Thymus (tissue), 11 donors: ENCODE measurements around the gene CACNA2D3. TPM values are rescaled to one million over a fixed set of nuclear protein-coding genes. Genes with fewer than 3 reads are reported as not detected.

ENCODE experiments used
- DNase-seq, 9 donors: peaks; one replicate each; pipeline ENCODE4 v3.0.0-alpha.2; 2013; ENCODE audit warnings: low spot score in 9 of 9, low read depth in 6 of 9, missing footprints in 1 of 9
- H3K27ac ChIP-seq, 2 donors: one replicate each; pipeline ENCODE4 v1.5.1; 2013; ENCODE audit warnings: control low read depth in 1 of 2, low read depth in 1 of 2, low read length in 1 of 2, mild to moderate bottlenecking in 1 of 2, moderate library complexity in 1 of 2
- H3K27me3 ChIP-seq, 2 donors: one replicate each; pipeline ENCODE4 v1.5.1; 2013; ENCODE audit warnings: low read length in 1 of 2; ENCODE audit not compliant: control insufficient read depth in 2 of 2, insufficient read depth in 1 of 2
- H3K36me3 ChIP-seq, 2 donors: one replicate each; pipeline ENCODE4 v1.5.1; 2013; ENCODE audit warnings: low read length in 1 of 2, mild to moderate bottlenecking in 1 of 2, moderate library complexity in 1 of 2; ENCODE audit not compliant: control insufficient read depth in 2 of 2, insufficient read depth in 2 of 2
- H3K4me1 ChIP-seq, 2 donors: one replicate each; pipeline ENCODE4 v1.5.1; 2013; ENCODE audit warnings: low read length in 2 of 2; ENCODE audit not compliant: control insufficient read depth in 2 of 2, insufficient read depth in 2 of 2
- H3K4me3 ChIP-seq, 2 donors: one replicate each; pipeline ENCODE4 v1.5.1; 2013; ENCODE audit warnings: low read length in 2 of 2, control low read depth in 1 of 2, mild to moderate bottlenecking in 1 of 2
- H3K9me3 ChIP-seq, 2 donors: one replicate each; pipeline ENCODE4 v1.5.1; 2013; ENCODE audit warnings: low read length in 1 of 2, mild to moderate bottlenecking in 1 of 2; ENCODE audit not compliant: control insufficient read depth in 2 of 2, insufficient read depth in 1 of 2
- WGBS: extraction: QIAGEN DNeasy Blood & Tissue Kit; methylation state at CpG from one replicate; pipeline ENCODE4 v1.1.7; 2013; 5-methylcytosine and 5-hydroxymethylcytosine counted together
- polyA plus RNA-seq: library from polyadenylated mRNA; stranded (reverse); fragments of 200-250 nt; gene quantifications from one replicate; pipeline ENCODE4 v1.2.3, GENCODE V29; 2013
- total RNA-seq: library from RNA; stranded (reverse); fragments of 120-200 nt; gene quantifications from one replicate; pipeline ENCODE4 v1.2.4, GENCODE V29; 2013
- donor health status: healthy.

Gene CACNA2D3
- total and polyA plus RNA-seq, 2 donors, result 1.8 to 2.1 TPM

DNA sequence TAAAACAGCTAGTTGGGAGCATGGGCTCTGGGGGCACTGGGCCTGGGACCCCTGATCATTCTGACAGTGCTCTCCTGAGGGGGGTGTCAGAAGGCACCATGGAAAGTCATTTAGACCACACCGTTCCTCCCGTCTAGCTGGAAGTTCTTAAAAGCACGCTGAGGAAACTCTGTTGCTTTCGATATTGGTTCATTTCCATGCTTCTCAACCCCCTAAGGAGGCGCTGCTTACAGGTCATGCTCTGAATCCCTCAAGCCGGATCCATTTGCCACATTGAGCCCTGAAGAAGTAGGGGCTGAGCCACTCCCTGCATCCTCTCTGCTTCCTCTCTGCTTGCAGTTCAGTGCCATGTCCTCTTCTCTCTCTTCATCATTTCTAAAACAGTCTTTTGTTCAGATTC, 187.2 kb downstream of the CACNA2D3 start:
- Histone ChIP-seq H3K36me3 (no peaks in the 10 kb centered on the region), H3K4me1 (no peaks in the 10 kb centered on the region), H3K27ac (no peak overlapping the region), H3K4me3 (no peak overlapping the region), H3K9me3 (no peaks in the 10 kb centered on the region), H3K27me3 (no peaks in the 10 kb centered on the region)
- 76% methylated on average over 6 of the region's 6 CpGs for WGBS
- no peak for DNase-seq

DNA sequence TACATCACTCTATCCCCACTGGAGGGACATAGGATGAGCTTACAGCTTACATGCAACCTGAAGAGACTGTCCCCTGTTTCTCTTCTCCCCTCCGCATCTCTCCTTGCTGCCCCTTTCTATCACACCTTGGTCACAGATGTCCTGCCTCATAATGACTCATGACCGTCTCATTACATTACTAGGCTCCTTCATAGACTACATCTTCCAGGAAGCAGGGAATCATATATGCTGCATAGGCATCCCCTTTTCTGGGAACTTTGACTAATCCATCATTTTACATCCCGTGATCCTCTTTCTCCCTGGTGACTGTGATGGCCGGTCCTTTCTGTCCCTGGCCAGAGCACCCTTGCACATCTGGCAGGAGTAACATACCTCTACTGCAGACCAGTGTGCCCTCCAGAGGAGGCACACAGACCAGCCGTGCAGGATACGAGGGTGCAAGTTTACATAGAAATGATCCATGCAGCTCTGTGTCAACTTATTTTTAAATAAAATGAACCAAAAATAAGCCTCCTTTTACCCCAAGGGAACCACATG, 188.9 kb downstream of the CACNA2D3 start:
- H3K36me3 ChIP-seq, result no peaks in the 10 kb centered on the region
- no peaks in the 10 kb centered on the region for H3K4me1 ChIP-seq
- H3K4me3 ChIP-seq, result no peak overlapping the region
- no peaks in the 10 kb centered on the region for H3K9me3 ChIP-seq
- WGBS, result 97% methylated on average over 6 of the region's 6 CpGs
- no peaks in the 10 kb centered on the region for H3K27me3 ChIP-seq
- DNase-seq, result no peak
- no peak overlapping the region for H3K27ac ChIP-seq

DNA sequence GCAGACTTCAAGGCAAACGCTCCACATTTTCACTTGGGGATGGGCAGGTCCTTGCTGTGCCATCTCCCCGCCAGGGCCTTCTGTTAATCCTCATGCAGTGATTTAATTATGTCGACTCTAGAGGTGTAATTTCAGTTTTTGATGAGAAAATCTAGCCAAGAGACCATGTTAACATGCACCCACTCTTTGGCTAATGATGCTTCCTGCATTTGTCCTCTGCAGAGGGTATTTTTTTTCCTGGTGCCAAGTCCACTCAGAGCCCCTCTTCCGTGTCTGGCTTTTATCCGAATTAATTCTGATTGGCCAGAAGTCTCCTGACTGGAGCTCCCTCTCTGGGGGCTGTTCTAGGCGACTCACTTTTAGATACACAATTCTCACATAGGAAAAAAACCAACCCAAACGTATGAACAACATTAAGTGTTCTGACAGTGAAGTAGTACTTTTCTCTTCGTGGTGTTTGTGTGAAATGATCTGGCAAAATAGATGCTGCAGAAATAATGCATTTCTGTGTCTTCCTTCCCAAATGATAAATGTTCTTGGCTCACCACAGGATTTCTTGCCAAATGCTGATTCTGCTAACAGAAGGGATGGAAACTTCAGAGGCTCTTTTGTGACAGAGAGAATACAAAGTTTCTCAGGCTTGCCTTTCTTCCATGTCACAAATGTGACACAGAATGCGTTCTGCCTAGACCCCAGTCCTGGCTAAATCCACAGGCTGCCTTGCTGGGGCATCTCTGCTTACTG, 190.0 kb downstream of the CACNA2D3 start:
- Histone ChIP-seq H3K36me3 (no peaks in the 10 kb centered on the region), H3K4me1 (no peaks in the 10 kb centered on the region), H3K9me3 (no peaks in the 10 kb centered on the region), H3K27ac (no peak overlapping the region), H3K27me3 (no peaks in the 10 kb centered on the region), H3K4me3 (no peak overlapping the region)
- WGBS, result 82% methylated on average over 9 of the region's 9 CpGs
- no peak for DNase-seq

DNA sequence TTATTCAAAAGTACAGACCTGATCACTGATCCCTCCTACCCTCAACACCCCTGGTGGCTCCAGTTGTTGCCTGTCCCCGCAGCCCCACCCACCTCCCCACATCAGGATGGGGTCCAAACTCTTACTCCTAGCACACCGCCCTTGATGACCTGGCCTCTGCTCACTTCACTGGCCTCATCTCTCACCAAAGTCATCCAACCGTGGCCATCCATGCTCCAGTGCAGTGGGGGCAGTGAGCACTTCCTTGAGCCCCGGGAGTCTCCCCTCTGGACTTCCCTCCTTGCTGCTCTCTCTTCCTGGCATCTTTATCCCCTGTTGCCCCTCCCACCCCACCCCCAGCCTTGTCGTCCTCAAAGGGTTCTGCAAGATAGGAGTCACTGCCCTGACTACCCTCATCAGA, 191.1 kb downstream of the CACNA2D3 start:
- WGBS, result 88% methylated on average over 5 of the region's 5 CpGs
- Histone ChIP-seq H3K36me3 (no peaks in the 10 kb centered on the region), H3K4me3 (no peak overlapping the region), H3K27ac (no peak overlapping the region), H3K27me3 (no peaks in the 10 kb centered on the region), H3K9me3 (no peaks in the 10 kb centered on the region), H3K4me1 (no peaks in the 10 kb centered on the region)
- no peak for DNase-seq

DNA sequence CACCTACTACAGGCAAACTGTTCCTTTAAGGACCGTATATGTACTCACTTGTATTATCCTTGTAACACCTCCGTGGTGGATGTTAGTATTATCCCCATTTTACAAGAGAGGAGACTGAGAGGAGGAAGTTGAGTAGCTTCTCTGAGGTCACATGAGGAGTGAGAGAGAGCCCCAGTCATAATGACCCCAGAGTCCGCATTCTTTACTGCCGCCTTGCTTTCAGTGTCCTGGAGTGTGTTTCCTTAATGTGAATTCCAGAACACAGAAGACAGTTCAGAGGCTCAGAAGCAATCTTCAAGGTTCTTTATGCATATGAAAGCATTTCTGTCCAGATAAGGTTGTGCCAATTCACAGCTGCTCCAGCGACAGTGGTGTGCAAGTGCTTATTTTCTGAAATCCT, 199.2 kb downstream of the CACNA2D3 start:
- H3K4me1 ChIP-seq, result no peaks in the 10 kb centered on the region
- H3K4me3 ChIP-seq, result no peak overlapping the region
- no peaks in the 10 kb centered on the region for H3K36me3 ChIP-seq
- DNase-seq, result no peak
- WGBS, result 76% methylated on average over 5 of the region's 5 CpGs
- no peaks in the 10 kb centered on the region for H3K27me3 ChIP-seq
- H3K27ac ChIP-seq, result no peak overlapping the region
- H3K9me3 ChIP-seq, result no peaks in the 10 kb centered on the region

DNA sequence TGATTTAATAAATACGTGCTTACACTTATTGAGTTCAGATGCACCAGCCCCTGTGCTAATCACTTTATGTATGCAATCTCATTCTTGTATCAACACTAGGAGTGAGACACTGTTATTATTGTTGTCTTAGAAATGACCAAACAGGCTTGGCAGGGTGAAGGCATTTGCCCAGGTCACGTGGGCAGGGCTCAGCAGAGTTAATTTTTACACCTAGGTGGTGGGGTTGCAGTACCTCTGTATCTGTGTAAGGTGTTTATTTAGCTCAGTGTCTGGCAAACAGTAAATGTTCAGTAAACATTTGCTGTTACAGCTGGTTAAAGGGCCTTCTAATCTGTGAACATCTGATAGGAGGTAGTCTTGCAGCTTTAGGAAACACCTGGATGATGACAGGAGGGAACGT, 200.0 kb downstream of the CACNA2D3 start:
- 63% methylated on average over 3 of the region's 3 CpGs for WGBS
- no peaks in the 10 kb centered on the region for H3K27me3 ChIP-seq
- no peaks in the 10 kb centered on the region for H3K36me3 ChIP-seq
- no peak overlapping the region for H3K27ac ChIP-seq
- no peak for DNase-seq
- H3K4me1 ChIP-seq, result no peaks in the 10 kb centered on the region
- no peaks in the 10 kb centered on the region for H3K9me3 ChIP-seq
- H3K4me3 ChIP-seq, result no peak overlapping the region

DNA sequence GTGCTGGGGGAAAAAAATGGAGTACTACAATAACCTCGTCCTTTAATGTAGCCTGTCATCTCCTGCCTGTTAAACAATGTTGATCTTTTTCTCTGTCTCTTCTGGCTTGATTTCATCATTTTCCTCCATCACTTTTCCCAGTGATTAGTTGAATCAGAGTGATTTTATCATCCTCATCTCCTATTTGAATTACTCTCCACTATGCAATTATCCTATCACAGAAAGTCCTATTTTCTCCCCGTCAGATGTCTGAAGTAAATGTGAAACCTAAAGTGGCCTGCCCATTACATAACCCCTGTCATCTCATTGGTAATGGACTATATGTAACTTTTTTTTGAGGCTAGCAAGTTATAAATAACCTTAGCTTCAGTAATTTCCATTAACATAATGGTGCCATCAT, 201.8 kb downstream of the CACNA2D3 start:
- H3K9me3 ChIP-seq, result no peaks in the 10 kb centered on the region
- H3K4me3 ChIP-seq, result no peak overlapping the region
- no peak for DNase-seq
- H3K4me1 ChIP-seq, result no peaks in the 10 kb centered on the region
- no peaks in the 10 kb centered on the region for H3K36me3 ChIP-seq
- no peaks in the 10 kb centered on the region for H3K27me3 ChIP-seq
- no peak overlapping the region for H3K27ac ChIP-seq
- 97% methylated on average over 2 of the region's 2 CpGs for WGBS

DNA sequence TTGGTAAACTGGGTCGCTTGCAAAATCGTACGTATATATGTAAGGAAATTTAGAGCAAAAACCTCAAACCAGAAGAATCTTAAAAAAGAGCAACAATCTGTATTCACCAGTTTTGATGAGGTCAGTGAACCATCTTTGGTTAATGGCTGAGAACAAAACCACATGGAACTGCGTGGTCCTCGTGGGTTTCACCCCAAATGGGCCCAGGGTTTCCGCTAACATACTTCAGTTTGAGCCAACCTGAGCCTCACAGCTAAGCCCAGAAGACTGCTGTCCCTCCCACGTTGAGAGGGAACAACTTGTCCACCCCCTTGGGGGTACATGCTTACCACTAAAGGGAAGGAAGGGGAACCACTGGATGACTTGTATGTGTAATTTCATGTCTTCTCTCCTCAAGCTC, 204.6 kb downstream of the CACNA2D3 start:
- Histone ChIP-seq H3K9me3 (no peaks in the 10 kb centered on the region), H3K27ac (no peak overlapping the region), H3K4me1 (no peaks in the 10 kb centered on the region), H3K27me3 (no peaks in the 10 kb centered on the region), H3K36me3 (no peaks in the 10 kb centered on the region), H3K4me3 (no peak overlapping the region)
- WGBS, result 56% methylated on average over 7 of the region's 7 CpGs
- no peak for DNase-seq

DNA sequence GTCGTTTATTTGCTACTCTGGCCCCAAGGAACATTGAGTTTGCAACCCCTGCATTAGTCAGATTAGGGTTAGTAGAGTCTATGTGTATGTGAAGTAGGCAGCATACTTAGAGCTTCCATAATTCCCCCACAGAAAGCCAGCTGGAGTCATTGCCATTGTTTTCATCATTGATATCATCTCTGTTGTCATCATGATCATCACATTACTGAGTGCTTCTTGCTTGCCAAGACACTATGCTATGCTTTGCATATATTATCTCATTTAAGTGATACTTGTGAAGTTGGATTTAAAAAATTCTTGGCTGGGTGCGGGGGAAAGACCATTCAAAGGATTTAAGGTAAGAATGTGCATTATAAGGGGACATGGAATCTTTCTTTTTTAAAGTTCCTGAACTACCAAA, 209.0 kb downstream of the CACNA2D3 start:
- WGBS, result 96% methylated on average over 2 of the region's 2 CpGs
- no peak for DNase-seq
- no peaks in the 10 kb centered on the region for H3K9me3 ChIP-seq
- no peak overlapping the region for H3K4me3 ChIP-seq
- no peaks in the 10 kb centered on the region for H3K4me1 ChIP-seq
- no peaks in the 10 kb centered on the region for H3K27me3 ChIP-seq
- H3K36me3 ChIP-seq, result no peaks in the 10 kb centered on the region
- no peak overlapping the region for H3K27ac ChIP-seq
